ENCODE data around the gene ZNRF2.
A peak's percentile ranks its signal among the peaks of the same experiment; 100 is the strongest.
"Not testable (repeated sequence)": the region's sequence is repeated elsewhere in the genome, so short reads cannot be mapped to it uniquely, and the experiment has no call there.

ZNRF2 gene

DNA sequence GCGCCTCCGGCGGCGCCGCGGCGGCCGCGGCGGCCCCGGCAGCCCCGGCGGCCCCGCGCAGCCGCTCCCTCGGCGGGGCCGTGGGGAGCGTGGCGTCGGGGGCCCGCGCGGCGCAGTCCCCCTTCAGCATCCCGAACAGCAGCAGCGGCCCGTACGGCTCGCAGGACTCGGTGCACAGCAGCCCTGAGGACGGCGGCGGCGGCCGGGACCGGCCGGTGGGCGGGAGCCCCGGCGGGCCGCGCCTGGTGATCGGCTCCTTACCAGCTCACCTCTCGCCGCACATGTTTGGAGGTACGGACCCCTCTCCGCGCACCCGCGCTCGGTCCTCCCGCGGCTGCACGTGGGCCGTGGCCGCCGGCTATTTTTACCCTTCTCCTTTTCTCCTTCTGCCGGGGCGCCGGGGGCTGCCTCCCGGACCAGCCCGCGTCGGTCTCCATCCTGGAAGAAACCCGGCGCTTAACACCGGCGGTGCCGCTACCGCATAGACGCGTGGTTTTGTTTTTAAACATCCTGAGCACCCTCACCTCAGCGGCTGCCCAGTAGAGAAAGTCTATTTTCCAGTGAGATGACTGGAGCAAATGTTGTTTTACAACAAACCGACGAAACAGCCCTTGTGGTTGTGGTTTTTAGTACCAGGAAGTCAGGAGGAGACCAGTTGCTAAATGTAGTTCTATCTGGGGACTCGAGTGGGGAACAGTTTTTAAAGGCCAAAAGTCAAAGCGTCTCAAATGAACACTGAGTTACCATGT lies 1.3 kb downstream of the ZNRF2 start:
- Histone ChIP-seq H3K9ac (ENCODE audit: low read length in 5 of 5) (peak overlapping the region in 4 of 5 donors; percentile 66 to 86 (median 74)), H3K4me1 (ENCODE audit: control insufficient read depth in 5 of 5, insufficient read depth in 5 of 5, low read length in 5 of 5) (peaks cover 0 to 26% (median 22%) of the 10 kb centered on the region in 5 donors), H3K9me3 (ENCODE audit: control insufficient read depth in 5 of 5, low read length in 5 of 5) (no peaks in the 10 kb centered on the region), H3K36me3 (ENCODE audit: control insufficient read depth in 5 of 5, insufficient read depth in 5 of 5, low read length in 5 of 5) (no peaks in the 10 kb centered on the region), H3K27ac (ENCODE audit: low read depth, low read length) (peak overlapping the region; percentile 82), H3K4me3 (ENCODE audit: low read depth in 1 of 5, low read length in 5 of 5) (peak overlapping the region; percentile 79 to 94 (median 84)), H3K27me3 (ENCODE audit: control insufficient read depth in 5 of 5, insufficient read depth in 4 of 5, low read length in 5 of 5) (no peaks in the 10 kb centered on the region)

DNA sequence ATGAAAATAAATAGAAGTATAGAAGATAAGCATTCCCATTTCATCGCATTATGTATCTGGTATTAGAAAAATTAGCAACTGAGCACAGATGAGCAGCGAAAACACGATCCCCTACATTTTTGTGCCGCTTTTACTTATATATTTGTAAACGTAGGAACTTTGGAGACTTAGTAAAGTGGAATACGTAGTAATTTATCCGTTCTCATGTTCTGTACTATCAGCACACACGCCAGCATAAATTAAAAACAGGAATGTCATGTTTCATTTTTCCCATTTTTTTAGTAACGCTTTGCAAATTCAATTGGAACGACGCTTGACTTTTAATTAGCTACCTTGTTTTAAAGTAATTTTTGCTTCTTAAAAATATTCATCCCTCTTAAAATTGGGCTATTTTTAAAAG lies 2.4 kb downstream of the ZNRF2 start:
- H3K27me3 ChIP-seq (ENCODE audit: control insufficient read depth in 5 of 5, insufficient read depth in 4 of 5, low read length in 5 of 5), result no peaks in the 10 kb centered on the region
- H3K9me3 ChIP-seq (ENCODE audit: control insufficient read depth in 5 of 5, low read length in 5 of 5), result no peaks in the 10 kb centered on the region
- H3K27ac ChIP-seq (ENCODE audit: low read depth, low read length), result no peak overlapping the region
- H3K9ac ChIP-seq (ENCODE audit: low read length in 5 of 5), result peak overlapping the region in 1 of 5 donors; percentile 32
- H3K4me3 ChIP-seq (ENCODE audit: low read depth in 1 of 5, low read length in 5 of 5), result peak overlapping the region in 4 of 5 donors; percentile 79 to 94 (median 84)
- H3K4me1 ChIP-seq (ENCODE audit: control insufficient read depth in 5 of 5, insufficient read depth in 5 of 5, low read length in 5 of 5), result peaks cover 0 to 26% (median 22%) of the 10 kb centered on the region in 5 donors
- H3K36me3 ChIP-seq (ENCODE audit: control insufficient read depth in 5 of 5, insufficient read depth in 5 of 5, low read length in 5 of 5), result no peaks in the 10 kb centered on the region

DNA sequence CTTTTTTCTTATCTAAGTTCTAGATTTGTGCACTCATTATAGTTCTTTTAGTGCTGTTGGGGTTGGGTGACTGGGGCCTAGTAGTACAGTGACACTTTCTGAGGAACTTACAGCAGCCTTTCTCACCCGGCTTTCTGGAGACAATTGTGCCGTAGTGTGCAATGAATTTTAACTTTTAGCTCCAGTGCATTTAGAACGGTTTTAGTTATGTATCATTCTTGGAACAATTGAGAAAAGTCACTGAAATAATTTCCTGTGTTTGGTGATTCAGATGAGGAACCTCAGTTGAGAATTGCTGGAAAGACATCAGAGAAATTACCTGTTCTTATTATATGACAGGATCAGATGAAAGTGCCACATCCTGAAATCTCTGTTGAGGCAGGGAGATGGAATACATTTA lies 3.2 kb downstream of the ZNRF2 start:
- not testable (repeated sequence) for H3K4me3 ChIP-seq (ENCODE audit: low read depth in 1 of 5, low read length in 5 of 5); H3K27ac ChIP-seq (ENCODE audit: low read depth, low read length); H3K27me3 ChIP-seq (ENCODE audit: control insufficient read depth in 5 of 5, insufficient read depth in 4 of 5, low read length in 5 of 5); H3K36me3 ChIP-seq (ENCODE audit: control insufficient read depth in 5 of 5, insufficient read depth in 5 of 5, low read length in 5 of 5); H3K9me3 ChIP-seq (ENCODE audit: control insufficient read depth in 5 of 5, low read length in 5 of 5); H3K9ac ChIP-seq (ENCODE audit: low read length in 5 of 5)
- H3K4me1 ChIP-seq (ENCODE audit: control insufficient read depth in 5 of 5, insufficient read depth in 5 of 5, low read length in 5 of 5), result peaks cover 0 to 26% (median 22%) of the 10 kb centered on the region in 5 donors

DNA sequence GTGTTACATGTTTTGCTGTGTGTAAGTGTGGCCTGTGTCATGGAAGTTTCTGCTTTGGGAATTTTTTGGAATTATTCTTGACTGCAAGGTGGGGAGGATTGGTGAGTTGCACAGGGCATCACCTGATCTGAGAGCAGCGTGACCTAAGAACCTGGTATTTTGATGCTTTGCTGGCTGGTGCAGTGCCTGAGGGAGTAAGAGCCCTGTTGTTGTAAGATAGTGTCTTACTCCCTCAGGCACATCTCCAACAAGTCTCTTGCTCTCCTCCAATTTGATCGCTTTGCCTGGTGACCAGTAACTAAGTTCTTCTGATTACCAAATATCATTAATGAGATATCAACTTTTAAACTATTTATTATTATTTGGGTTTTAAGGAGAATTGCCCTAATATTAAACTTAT lies 5.2 kb downstream of the ZNRF2 start:
- H3K4me3 ChIP-seq (ENCODE audit: low read depth in 1 of 5, low read length in 5 of 5); H3K9ac ChIP-seq (ENCODE audit: low read length in 5 of 5); H3K27ac ChIP-seq (ENCODE audit: low read depth, low read length); H3K27me3 ChIP-seq (ENCODE audit: control insufficient read depth in 5 of 5, insufficient read depth in 4 of 5, low read length in 5 of 5); H3K36me3 ChIP-seq (ENCODE audit: control insufficient read depth in 5 of 5, insufficient read depth in 5 of 5, low read length in 5 of 5); H3K9me3 ChIP-seq (ENCODE audit: control insufficient read depth in 5 of 5, low read length in 5 of 5): not testable (repeated sequence)
- peaks cover 0 to 24% (median 16%) of the 10 kb centered on the region in 5 donors for H3K4me1 ChIP-seq (ENCODE audit: control insufficient read depth in 5 of 5, insufficient read depth in 5 of 5, low read length in 5 of 5)

DNA sequence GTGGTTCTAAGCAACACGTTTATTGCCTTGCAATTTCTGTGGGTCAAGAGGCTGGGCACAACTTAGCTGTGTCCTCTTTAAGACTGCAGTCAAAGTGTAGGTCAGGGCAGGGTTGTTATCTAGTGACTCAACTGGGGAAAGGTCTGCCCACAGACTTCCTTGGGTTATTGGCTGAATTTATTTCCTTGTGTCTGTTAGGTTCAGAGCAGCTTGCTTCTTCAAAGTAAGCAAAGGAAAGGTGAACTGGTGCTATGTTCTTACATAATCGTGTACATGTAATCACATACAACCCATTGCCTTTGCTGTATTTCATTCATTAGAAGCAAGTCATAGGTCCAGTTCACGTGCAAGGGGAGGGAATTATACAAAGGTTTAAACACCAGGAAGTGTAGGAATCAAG lies 5.9 kb downstream of the ZNRF2 start:
- H3K27me3 ChIP-seq (ENCODE audit: control insufficient read depth in 5 of 5, insufficient read depth in 4 of 5, low read length in 5 of 5); H3K27ac ChIP-seq (ENCODE audit: low read depth, low read length); H3K9ac ChIP-seq (ENCODE audit: low read length in 5 of 5); H3K36me3 ChIP-seq (ENCODE audit: control insufficient read depth in 5 of 5, insufficient read depth in 5 of 5, low read length in 5 of 5); H3K4me3 ChIP-seq (ENCODE audit: low read depth in 1 of 5, low read length in 5 of 5); H3K9me3 ChIP-seq (ENCODE audit: control insufficient read depth in 5 of 5, low read length in 5 of 5): not testable (repeated sequence)
- peaks cover 0 to 24% (median 16%) of the 10 kb centered on the region in 5 donors for H3K4me1 ChIP-seq (ENCODE audit: control insufficient read depth in 5 of 5, insufficient read depth in 5 of 5, low read length in 5 of 5)

DNA sequence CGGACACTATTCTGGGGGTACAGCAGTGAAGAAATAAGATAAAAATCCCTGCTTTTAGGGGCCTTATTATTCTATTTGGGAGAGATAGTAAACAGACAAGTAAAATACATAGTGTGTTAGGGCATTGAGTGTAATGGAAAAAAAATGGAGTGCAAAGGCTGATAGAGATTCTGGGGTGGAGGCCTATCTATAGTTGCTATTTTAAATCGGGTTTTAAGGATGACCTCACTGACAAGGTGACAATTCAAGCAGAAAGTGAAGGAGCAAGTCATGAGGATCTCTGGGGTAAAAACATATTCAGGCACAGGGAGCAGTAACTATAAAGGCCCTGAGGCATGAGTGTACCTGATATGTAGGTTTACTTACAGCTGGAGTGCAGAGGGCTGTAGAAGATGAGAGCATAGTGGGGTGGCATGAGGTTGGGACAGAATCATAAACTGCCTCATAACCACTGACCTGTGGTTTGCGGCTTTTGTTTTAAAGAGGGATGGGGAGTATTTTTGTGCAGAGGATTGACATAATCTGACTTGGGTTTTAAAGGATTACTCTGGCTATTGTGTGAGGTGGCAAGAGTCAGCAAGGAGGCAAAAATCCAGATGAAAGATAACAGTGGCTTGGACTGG lies 8.1 kb downstream of the ZNRF2 start:
- H3K9ac ChIP-seq (ENCODE audit: low read length in 5 of 5); H3K27ac ChIP-seq (ENCODE audit: low read depth, low read length); H3K36me3 ChIP-seq (ENCODE audit: control insufficient read depth in 5 of 5, insufficient read depth in 5 of 5, low read length in 5 of 5); H3K9me3 ChIP-seq (ENCODE audit: control insufficient read depth in 5 of 5, low read length in 5 of 5); H3K27me3 ChIP-seq (ENCODE audit: control insufficient read depth in 5 of 5, insufficient read depth in 4 of 5, low read length in 5 of 5); H3K4me3 ChIP-seq (ENCODE audit: low read depth in 1 of 5, low read length in 5 of 5): not testable (repeated sequence)
- peaks cover 0 to 18% (median 5%) of the 10 kb centered on the region in 5 donors for H3K4me1 ChIP-seq (ENCODE audit: control insufficient read depth in 5 of 5, insufficient read depth in 5 of 5, low read length in 5 of 5)

DNA sequence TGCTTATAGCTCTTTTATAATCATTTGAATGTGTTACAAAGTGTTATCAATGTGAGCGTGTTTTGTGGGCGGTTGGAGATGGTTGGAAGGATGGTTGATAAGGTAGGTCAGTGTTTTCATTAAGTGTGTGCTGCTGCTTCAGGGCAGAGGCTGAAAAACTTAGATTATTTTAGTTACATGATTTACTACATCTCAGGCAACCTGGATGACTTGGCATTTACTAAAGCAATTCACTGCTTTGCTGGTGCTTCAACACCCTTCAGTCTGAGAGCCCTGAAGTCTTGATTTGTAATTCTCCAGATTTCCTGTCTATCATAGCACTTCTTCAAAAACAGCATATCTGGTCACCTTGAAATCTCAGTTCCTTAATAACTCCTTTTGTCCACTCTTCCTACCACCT lies 11.9 kb downstream of the ZNRF2 start:
- not testable (repeated sequence) for H3K9me3 ChIP-seq (ENCODE audit: control insufficient read depth in 5 of 5, low read length in 5 of 5); H3K9ac ChIP-seq (ENCODE audit: low read length in 5 of 5); H3K36me3 ChIP-seq (ENCODE audit: control insufficient read depth in 5 of 5, insufficient read depth in 5 of 5, low read length in 5 of 5); H3K4me3 ChIP-seq (ENCODE audit: low read depth in 1 of 5, low read length in 5 of 5); H3K27ac ChIP-seq (ENCODE audit: low read depth, low read length); H3K27me3 ChIP-seq (ENCODE audit: control insufficient read depth in 5 of 5, insufficient read depth in 4 of 5, low read length in 5 of 5)
- peaks cover 0 to 13% (median 2%) of the 10 kb centered on the region in 5 donors for H3K4me1 ChIP-seq (ENCODE audit: control insufficient read depth in 5 of 5, insufficient read depth in 5 of 5, low read length in 5 of 5)

DNA sequence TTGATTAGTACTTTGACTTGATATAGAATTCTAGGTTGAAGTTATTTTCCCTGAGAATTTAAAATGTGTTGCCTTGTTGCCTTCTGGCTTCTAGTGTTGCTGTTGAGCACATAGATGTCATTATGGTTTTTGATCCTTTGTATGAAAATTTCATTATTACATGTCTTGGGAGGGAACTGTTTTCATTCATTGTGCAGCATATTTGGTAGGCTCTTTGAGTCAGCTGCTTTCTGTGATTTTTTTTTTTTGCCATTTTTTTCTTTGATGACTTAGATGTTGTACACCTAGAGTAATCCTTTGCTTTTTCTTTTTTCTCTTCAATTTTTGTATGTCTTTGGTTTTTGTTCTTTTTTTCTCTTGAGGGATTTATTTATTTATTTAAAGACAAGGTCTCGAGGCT lies 13.1 kb downstream of the ZNRF2 start:
- not testable (repeated sequence) for H3K9ac ChIP-seq (ENCODE audit: low read length in 5 of 5); H3K27ac ChIP-seq (ENCODE audit: low read depth, low read length); H3K9me3 ChIP-seq (ENCODE audit: control insufficient read depth in 5 of 5, low read length in 5 of 5); H3K27me3 ChIP-seq (ENCODE audit: control insufficient read depth in 5 of 5, insufficient read depth in 4 of 5, low read length in 5 of 5); H3K4me3 ChIP-seq (ENCODE audit: low read depth in 1 of 5, low read length in 5 of 5); H3K36me3 ChIP-seq (ENCODE audit: control insufficient read depth in 5 of 5, insufficient read depth in 5 of 5, low read length in 5 of 5)
- H3K4me1 ChIP-seq (ENCODE audit: control insufficient read depth in 5 of 5, insufficient read depth in 5 of 5, low read length in 5 of 5), result peaks cover 0 to 16% (median 2%) of the 10 kb centered on the region in 5 donors

DNA sequence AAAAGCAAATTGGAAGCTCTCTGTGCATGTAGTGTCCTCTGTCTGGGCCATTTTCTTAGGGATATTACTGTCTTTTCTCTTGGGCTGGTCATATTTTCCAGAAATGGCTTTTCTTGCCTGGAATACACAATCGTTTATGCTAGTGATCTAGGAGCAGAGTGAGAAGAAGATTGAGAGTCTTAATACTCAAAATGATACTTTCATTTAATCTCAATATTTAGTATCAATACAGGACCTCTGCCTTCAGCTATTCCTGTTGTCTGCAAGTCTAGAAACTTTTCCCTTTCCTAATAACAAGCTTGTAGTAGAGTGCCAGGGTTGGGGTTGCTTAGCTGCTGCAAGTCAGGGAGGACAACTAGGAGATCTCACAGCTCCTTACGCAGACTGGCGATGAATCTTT lies 14.0 kb downstream of the ZNRF2 start:
- H3K9me3 ChIP-seq (ENCODE audit: control insufficient read depth in 5 of 5, low read length in 5 of 5); H3K27ac ChIP-seq (ENCODE audit: low read depth, low read length); H3K9ac ChIP-seq (ENCODE audit: low read length in 5 of 5): not testable (repeated sequence)

DNA sequence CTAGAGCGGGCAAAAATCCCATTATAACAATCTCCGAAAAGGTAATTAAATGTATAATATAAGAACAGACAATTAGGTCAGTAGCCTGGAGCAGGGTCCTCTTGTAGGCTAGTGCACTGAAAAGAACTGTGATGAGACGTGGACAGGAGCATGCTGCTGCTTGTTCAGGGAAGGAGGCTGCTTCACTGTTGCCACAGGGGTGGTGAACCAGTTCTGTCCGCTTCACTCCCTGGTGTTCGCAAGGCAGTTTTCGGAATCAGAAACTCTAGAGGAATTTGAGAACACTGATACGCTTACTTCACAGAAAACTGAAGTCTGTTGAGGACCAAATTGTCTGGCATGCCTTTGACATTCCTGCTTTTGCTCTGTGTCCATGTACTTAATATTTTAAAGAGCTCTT lies 17.4 kb downstream of the ZNRF2 start:
- Histone ChIP-seq H3K27me3 (ENCODE audit: control insufficient read depth in 5 of 5, insufficient read depth in 4 of 5, low read length in 5 of 5) (no peaks in the 10 kb centered on the region), H3K4me3 (ENCODE audit: low read depth in 1 of 5, low read length in 5 of 5) (no peak overlapping the region), H3K4me1 (ENCODE audit: control insufficient read depth in 5 of 5, insufficient read depth in 5 of 5, low read length in 5 of 5) (peaks cover 0 to 19% (median 5%) of the 10 kb centered on the region in 5 donors), H3K27ac (ENCODE audit: low read depth, low read length) (no peak overlapping the region), H3K36me3 (ENCODE audit: control insufficient read depth in 5 of 5, insufficient read depth in 5 of 5, low read length in 5 of 5) (no peaks in the 10 kb centered on the region), H3K9me3 (ENCODE audit: control insufficient read depth in 5 of 5, low read length in 5 of 5) (no peaks in the 10 kb centered on the region), H3K9ac (ENCODE audit: low read length in 5 of 5) (no peak overlapping the region)

More for the DNA sequence above, 14.0 kb downstream of the ZNRF2 start:
- H3K27me3 ChIP-seq (ENCODE audit: control insufficient read depth in 5 of 5, insufficient read depth in 4 of 5, low read length in 5 of 5); H3K4me3 ChIP-seq (ENCODE audit: low read depth in 1 of 5, low read length in 5 of 5); H3K36me3 ChIP-seq (ENCODE audit: control insufficient read depth in 5 of 5, insufficient read depth in 5 of 5, low read length in 5 of 5): not testable (repeated sequence)
- H3K4me1 ChIP-seq (ENCODE audit: control insufficient read depth in 5 of 5, insufficient read depth in 5 of 5, low read length in 5 of 5), result peaks cover 0 to 16% (median 2%) of the 10 kb centered on the region in 5 donors

Measured in subcutaneous abdominal adipose tissue (tissue), 5 donors.